NCI-H146 treated with DMSO at 0.1 percent for 48 hours (cell line): ENCODE results near the gene RCAN1.
"Not testable (repeated sequence)": the region's sequence is repeated elsewhere in the genome, so short reads cannot be mapped to it uniquely, and the experiment has no call there.

ENCODE experiments used
- DNase-seq: peaks from one replicate; lab custom pipeline; 2025; ENCODE audit not compliant: unreplicated experiment; lab: John Stamatoyannopoulos, UW

Gene RCAN1

DNA sequence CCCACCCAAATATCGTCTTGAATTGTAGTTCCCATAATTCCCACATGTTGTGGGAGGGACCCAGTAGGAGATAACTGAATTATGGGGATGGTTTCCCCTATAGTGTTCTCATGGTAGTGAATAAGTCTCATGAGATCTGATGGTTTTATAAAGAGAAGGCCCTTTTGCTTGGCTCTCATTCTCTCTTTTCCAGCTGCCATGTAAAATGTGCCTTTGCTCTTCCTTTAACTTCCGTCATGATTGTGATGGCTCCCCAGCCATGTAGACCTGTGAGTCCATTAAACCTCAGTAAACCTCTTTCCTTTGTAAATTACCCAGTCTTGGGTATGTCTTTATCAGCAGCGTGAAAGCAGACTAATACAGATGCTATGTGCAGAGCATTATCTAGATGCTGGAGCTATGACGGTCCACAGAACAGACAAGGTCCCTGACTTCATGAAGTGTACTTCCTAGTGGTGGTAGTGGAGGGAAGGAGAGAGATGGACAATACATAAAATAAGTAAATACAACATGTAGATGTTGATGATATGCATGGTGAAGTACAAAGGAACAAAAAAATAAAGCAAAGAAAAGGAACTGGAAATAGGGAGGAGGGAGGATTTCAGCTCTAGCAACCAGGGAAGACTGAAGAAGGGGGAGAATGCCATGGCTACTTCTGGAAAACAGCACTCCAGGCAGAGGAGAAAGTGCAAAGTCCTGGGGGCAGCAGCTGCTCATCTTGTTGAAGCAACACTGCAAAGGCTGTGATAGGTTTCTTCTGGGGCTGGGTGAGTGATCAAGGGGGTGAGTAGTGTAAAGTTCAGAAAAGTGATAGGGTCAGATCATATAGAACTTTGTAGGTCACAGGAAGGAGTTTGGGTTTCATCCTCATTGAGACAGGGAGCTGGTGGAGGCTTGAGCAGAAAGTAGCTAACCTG, 6.8 kb upstream of the RCAN1 start:
- DNase-seq, result no peak

GRCh38 chr21:34619841-34620665, 5.1 kb upstream of the RCAN1 start:
- peak; percentile 61 for DNase-seq

GRCh38 chr21:34618941-34619340, 4.0 kb upstream of the RCAN1 start:
- no peak for DNase-seq

- DNase-seq, result no peak
These were observed 2.9 kb upstream of the RCAN1 start for GRCh38 chr21:34617753-34618339.

DNA sequence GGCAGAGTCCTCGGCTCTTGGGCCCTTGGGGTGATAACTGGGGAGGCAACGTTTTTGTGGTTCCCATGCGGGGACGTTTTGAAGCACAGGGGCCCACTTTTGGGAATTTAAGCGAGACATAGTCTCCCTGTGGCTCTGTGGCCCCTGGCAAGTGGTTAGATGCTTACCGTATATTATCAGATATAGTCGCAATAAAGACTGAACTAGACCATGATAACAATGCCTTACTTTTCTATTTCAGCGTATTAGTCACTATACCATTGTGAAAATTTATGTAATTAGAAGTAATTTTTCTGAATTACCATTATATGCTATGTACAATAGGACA, 538 bp upstream of the RCAN1 start:
- DNase-seq, result no peak

GRCh38 chr21:34613679-34614627, 960 bp downstream of the RCAN1 start:
- DNase-seq, result no peak

DNA sequence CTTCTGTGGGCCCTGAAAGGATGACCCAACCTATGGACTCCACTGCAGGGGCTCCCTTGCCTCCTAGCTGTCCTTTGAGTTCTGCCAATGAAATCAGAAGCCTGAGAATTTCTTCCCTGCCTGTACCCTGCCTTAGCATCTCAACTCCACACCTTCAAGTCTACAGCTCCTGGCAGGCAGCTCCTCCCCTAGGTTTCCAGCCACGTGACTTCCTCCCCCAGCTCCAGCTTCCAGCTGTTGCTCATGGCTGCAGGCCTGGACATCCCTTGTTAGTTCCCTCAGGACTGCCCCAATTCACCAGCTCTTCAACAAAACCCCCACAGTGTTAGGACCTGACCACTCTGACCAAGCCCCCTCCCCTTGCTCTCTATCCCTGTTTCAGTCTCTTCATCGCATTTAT, 2.4 kb downstream of the RCAN1 start:
- no peak for DNase-seq

- peak; percentile 32 for DNase-seq
These were observed 2.9 kb downstream of the RCAN1 start for GRCh38 chr21:34612056-34612455.

GRCh38 chr21:34611528-34611927, 3.4 kb downstream of the RCAN1 start:
- peak; percentile 51 for DNase-seq

- DNase-seq, result no peak
These were observed 4.9 kb downstream of the RCAN1 start for GRCh38 chr21:34609933-34610549.

DNA sequence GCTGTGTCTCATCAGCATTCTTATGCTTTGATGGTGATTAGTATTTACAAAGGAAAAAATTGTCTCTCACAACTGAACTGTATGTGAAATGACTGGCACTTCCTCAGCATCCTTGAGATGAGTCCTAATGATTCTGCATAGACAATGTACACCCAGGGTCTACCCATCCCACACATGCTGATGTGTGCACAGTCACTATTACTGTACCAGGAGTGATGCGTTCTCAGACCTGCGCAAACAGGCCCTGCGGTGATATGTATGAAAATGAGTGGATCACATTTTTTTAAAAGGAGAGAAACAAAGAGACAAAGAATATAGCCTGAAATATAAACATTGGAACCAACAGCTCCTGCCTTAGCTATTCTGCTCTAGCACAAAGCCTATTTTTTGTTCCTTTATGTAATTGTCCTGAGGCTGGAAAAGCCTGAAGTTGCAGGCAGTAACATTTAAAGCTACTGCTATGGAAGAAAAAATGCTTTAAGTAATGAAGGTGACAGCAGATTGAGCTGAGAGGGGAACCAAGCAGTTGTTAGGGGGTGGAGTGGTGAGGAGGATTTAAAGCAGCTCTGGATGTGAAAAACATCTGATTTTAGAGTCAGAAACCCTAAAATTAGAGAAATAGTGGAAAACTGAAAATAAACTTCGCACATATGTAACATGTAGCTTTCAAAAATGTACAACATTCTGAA, 5.5 kb downstream of the RCAN1 start:
- peak; percentile 76 for DNase-seq

GRCh38 chr21:34607376-34607775, 7.5 kb downstream of the RCAN1 start:
- not testable (repeated sequence) for DNase-seq

DNA sequence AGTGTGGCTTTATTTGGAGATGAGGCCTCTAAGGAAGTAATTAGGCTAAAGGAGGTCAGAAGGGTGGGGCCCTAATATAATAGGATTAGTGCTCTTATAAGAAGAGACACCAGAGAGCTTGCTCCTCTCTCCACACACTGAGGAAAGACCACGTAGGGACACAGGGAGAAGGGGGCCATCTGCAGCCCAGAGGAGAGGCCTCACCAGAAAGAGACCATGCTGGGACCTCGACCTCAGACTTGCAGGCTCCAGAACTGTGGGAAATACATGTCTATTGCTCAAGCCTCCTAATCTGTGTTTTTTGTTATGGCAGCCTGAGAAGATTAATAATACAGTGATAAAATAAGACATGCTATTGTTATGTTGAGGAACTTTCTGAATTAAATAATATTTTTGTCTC, 8.3 kb downstream of the RCAN1 start:
- DNase-seq, result no peak

DNA sequence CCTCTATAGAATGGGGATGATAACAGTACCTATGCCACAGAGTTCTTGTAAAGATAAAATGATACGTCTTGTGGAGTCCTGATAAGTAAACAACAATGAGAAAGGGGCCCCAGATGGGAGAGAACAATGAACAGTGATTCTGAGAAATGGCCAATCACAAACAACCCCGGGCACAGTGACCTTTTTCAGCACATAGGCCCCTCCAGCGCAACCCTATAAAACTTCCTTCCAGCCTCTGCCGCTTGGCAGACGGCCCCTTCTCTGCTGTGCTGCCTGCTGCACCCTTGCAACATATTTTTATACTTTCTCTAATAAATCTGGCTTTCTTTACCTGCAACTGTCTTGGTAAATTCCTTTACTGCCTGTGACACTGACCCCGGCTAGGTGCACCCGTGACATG, 8.9 kb downstream of the RCAN1 start:
- no peak for DNase-seq

GRCh38 chr21:34604956-34605355, 10.0 kb downstream of the RCAN1 start:
- DNase-seq, result not testable (repeated sequence)

DNA sequence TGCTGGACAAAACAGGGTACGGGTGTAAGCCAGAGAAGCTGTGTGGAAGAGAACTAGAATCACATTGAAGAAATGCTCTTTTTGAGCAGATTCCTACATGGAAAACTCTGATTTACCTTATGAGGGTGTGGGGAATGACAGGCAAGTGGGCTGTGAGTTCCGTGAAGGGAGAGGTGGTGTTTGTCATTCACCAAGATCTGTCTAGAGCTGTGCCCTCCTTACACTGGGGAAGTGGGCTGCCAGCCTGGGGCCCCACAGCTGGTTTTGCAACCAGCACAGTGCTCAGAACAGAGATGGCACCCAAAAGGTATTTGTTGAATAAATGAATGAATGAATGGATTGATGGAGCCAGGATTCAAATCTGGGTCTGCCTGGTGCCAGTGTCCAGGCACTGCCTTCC, 10.4 kb downstream of the RCAN1 start:
- DNase-seq, result no peak

DNA sequence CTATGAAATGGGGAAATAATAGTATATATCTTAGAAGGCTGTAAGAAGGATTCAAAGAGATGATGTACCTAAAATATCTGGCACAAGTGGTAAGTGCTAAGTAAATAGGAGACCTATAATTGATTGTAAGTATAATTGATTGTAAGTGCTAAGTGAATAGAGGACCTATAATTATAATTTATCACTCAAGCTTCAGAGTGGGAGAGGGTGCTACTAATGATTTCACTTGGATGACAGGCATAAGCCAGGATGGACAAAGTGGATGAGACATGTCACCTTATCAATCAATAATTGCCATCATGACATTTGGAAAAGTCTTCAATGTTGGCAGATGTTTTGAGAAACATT, 11.2 kb downstream of the RCAN1 start:
- peak; percentile 41 for DNase-seq

DNA sequence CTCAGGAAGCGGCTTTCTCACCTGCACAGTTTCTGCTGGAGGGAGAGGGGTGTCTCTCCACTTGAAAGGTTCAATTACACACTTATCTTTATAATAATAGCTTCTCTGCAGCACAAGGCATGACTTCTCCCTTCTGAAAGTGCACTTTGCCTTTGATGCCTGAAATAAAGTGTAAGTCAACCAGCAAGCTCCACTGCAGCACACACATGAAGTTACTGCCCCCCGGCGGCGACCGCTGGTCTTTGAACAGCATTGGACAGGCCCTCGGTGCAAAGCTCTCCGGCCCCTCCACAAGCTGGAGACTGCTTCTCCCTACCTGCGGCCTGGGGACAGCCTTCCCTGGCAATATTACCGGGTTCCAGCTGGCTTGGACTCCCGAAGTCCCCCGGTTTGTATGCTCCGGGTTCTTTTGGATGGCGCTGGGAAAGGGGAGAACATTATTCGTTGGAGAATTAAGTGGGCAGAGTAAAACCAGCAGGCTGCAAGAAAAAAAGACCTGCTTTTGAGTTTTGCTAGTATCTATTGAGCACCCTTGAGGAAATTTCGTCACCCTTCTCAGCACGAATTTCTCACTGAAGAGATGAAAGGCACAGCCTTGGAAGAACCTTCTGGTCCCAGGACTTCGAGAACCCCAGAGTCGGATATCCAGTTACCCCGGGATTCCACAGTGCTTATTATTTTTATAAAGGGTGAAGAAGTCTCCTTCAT, 11.8 kb downstream of the RCAN1 start:
- peak; percentile 83 for DNase-seq

DNA sequence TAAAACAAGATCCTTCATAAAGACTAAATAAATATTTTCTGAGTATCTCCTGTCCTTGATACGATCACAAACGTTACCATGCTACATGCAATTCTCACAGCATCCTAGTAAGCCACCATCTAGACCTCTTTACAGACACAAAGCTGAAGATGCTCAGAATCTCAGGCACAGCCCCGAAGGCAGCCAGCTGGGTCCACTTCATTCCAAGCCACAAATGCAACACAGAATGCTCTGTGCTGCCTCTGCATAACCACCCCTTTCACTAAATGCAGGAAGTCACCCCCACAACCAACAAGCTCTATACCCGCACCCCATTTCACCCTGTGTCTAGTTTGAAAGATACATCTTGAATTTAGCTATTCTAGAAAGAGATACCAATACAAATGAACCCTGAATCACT, 12.9 kb downstream of the RCAN1 start:
- DNase-seq, result no peak
